Measurements from ENCODE around the gene EFEMP1. TPM values are rescaled to one million over a fixed set of nuclear protein-coding genes. Genes with fewer than 3 reads are reported as not detected.

EFEMP1 gene
- total and polyA plus RNA-seq, 2 of the 13 experiments (the other 11 are each of a cell fraction or from before 2014, with no cell fraction given) = not detected

GRCh38 chr2:55916473-55917049 lies 7.0 kb downstream of the EFEMP1 start (continued):
- no peak for TF ChIP-seq ZNF142 (CRISPR knock-in tag; IDR thresholded peaks at IDR 0.05)
- TF ChIP-seq MTA3 (CRISPR knock-in tag; IDR thresholded peaks at IDR 0.05) = no peak
- no peak for TF ChIP-seq ZC3H13 (CRISPR knock-in tag; IDR thresholded peaks at IDR 0.05)
- no peak for TF ChIP-seq FOSL1 (CRISPR knock-in tag; IDR thresholded peaks at IDR 0.05; ENCODE audit: borderline replicate concordance)
- no peak for TF ChIP-seq SRY (CRISPR knock-in tag; IDR thresholded peaks at IDR 0.05)
- no peak for TF ChIP-seq KDM3A (CRISPR knock-in tag; IDR thresholded peaks at IDR 0.05; ENCODE audit: low read depth)
- TF ChIP-seq ETV6 (CRISPR knock-in tag; conservative IDR thresholded peaks at IDR 0.05) = no peak
- TF ChIP-seq IRF1 (CRISPR knock-in tag; IDR thresholded peaks at IDR 0.05; ENCODE audit: low read depth) = no peak
- TF ChIP-seq NFKBIZ (CRISPR knock-in tag; IDR thresholded peaks at IDR 0.05) = no peak
- no peak for TF ChIP-seq RAD21 (CRISPR knock-in tag; IDR thresholded peaks at IDR 0.05)
- TF ChIP-seq PBX3 (CRISPR knock-in tag; IDR thresholded peaks at IDR 0.05; ENCODE audit: borderline replicate concordance) = no peak
- TF ChIP-seq REL (CRISPR knock-in tag; conservative IDR thresholded peaks at IDR 0.05) = no peak
- TF ChIP-seq SIX4 (CRISPR knock-in tag; IDR thresholded peaks at IDR 0.05) = no peak
- TF ChIP-seq PATZ1 (CRISPR knock-in tag; IDR thresholded peaks at IDR 0.05) = no peak
- TF ChIP-seq ZNF660 (CRISPR knock-in tag; IDR thresholded peaks at IDR 0.05; ENCODE audit: borderline replicate concordance, low read depth) = no peak
- TF ChIP-seq ZNF33A (CRISPR knock-in tag; IDR thresholded peaks at IDR 0.05; ENCODE audit: borderline replicate concordance) = no peak
